ENCODE results near the gene CAMK1D. TPM values are rescaled to one million over a fixed set of nuclear protein-coding genes. Genes with fewer than 3 reads are reported as not detected.
A peak's percentile ranks its signal among the peaks of the same experiment; 100 is the strongest.

Gene CAMK1D
- total and polyA plus RNA-seq, 5 donors = 15.2 to 44.1 (median 26.6) TPM

GRCh38 chr10:12473491-12473890 is 124.1 kb downstream of the CAMK1D start:
- WGBS = 89% methylated on average over 6 of the region's 6 CpGs
- intact Hi-C loops (cut with DNase I) = no loop called here
- H3K27ac ChIP-seq (ENCODE audit: low read length) = no peak overlapping the region
- peak in 1 of 2 donors; percentile 16 for ATAC-seq
- H3K4me1 ChIP-seq (ENCODE audit: control insufficient read depth, insufficient read depth, low read length) = peaks cover 3% of the 10 kb centered on the region
- DNase-seq = no peak
- H3K9me3 ChIP-seq (ENCODE audit: control insufficient read depth, low read length) = no peaks in the 10 kb centered on the region
- no peak overlapping the region for H3K4me3 ChIP-seq (ENCODE audit: low read length)
- H3K27me3 ChIP-seq (ENCODE audit: control insufficient read depth, insufficient read depth) = no peaks in the 10 kb centered on the region

GRCh38 chr10:12474727-12475412 is 125.5 kb downstream of the CAMK1D start:
- ATAC-seq = no peak
- no peak overlapping the region for H3K27ac ChIP-seq (ENCODE audit: low read length)
- no peaks in the 10 kb centered on the region for H3K27me3 ChIP-seq (ENCODE audit: control insufficient read depth, insufficient read depth)
- no peaks in the 10 kb centered on the region for H3K9me3 ChIP-seq (ENCODE audit: control insufficient read depth, low read length)
- no peak for DNase-seq
- no peak overlapping the region for H3K4me3 ChIP-seq (ENCODE audit: low read length)
- WGBS = 96% methylated on average over 8 of the region's 8 CpGs
- intact Hi-C loops (cut with DNase I) = no loop called here
- H3K4me1 ChIP-seq (ENCODE audit: control insufficient read depth, insufficient read depth, low read length) = peaks cover 3% of the 10 kb centered on the region

- Histone ChIP-seq H3K4me3 (ENCODE audit: low read length) (no peak overlapping the region), H3K4me1 (ENCODE audit: control insufficient read depth, insufficient read depth, low read length) (peaks cover 3% of the 10 kb centered on the region), H3K27ac (ENCODE audit: low read length) (no peak overlapping the region), H3K9me3 (ENCODE audit: control insufficient read depth, low read length) (no peaks in the 10 kb centered on the region), H3K27me3 (ENCODE audit: control insufficient read depth, insufficient read depth) (no peaks in the 10 kb centered on the region)
- intact Hi-C loops (cut with DNase I) = no loop called here
- ATAC-seq (no peak), DNase-seq (no peak)
- WGBS = 93% methylated on average over 4 of the region's 4 CpGs
Observed at GRCh38 chr10:12476656-12477055, 127.3 kb downstream of the CAMK1D start.

- peaks cover 5% of the 10 kb centered on the region for H3K4me1 ChIP-seq (ENCODE audit: control insufficient read depth, insufficient read depth, low read length)
- no peaks in the 10 kb centered on the region for H3K27me3 ChIP-seq (ENCODE audit: control insufficient read depth, insufficient read depth)
- WGBS = 92% methylated on average over 12 of the region's 12 CpGs
- ATAC-seq (no peak), DNase-seq (no peak)
- no peaks in the 10 kb centered on the region for H3K9me3 ChIP-seq (ENCODE audit: control insufficient read depth, low read length)
- no peak overlapping the region for H3K4me3 ChIP-seq (ENCODE audit: low read length)
- intact Hi-C loops (cut with DNase I) = no loop called here
- H3K27ac ChIP-seq (ENCODE audit: low read length) = no peak overlapping the region
Observed at GRCh38 chr10:12479437-12479844, 130.1 kb downstream of the CAMK1D start.

- H3K27ac ChIP-seq (ENCODE audit: low read length) = no peak overlapping the region
- H3K9me3 ChIP-seq (ENCODE audit: control insufficient read depth, low read length) = no peaks in the 10 kb centered on the region
- no peaks in the 10 kb centered on the region for H3K27me3 ChIP-seq (ENCODE audit: control insufficient read depth, insufficient read depth)
- DNase-seq (no peak), ATAC-seq (no peak)
- 79% methylated on average over 9 of the region's 9 CpGs for WGBS
- intact Hi-C loops (cut with DNase I) = no loop called here
- H3K4me1 ChIP-seq (ENCODE audit: control insufficient read depth, insufficient read depth, low read length) = peaks cover 8% of the 10 kb centered on the region
- no peak overlapping the region for H3K4me3 ChIP-seq (ENCODE audit: low read length)
Observed at GRCh38 chr10:12479924-12480323, 130.6 kb downstream of the CAMK1D start.

- Histone ChIP-seq H3K27me3 (ENCODE audit: control insufficient read depth, insufficient read depth) (no peaks in the 10 kb centered on the region), H3K4me1 (ENCODE audit: control insufficient read depth, insufficient read depth, low read length) (peaks cover 10% of the 10 kb centered on the region), H3K9me3 (ENCODE audit: control insufficient read depth, low read length) (no peaks in the 10 kb centered on the region), H3K4me3 (ENCODE audit: low read length) (no peak overlapping the region), H3K27ac (ENCODE audit: low read length) (no peak overlapping the region)
- ATAC-seq = no peak
- DNase-seq = no peak
- intact Hi-C loops (cut with DNase I) = no loop called here
- WGBS = 79% methylated on average over 4 of the region's 4 CpGs
Observed at GRCh38 chr10:12480440-12480839, 131.1 kb downstream of the CAMK1D start.

GRCh38 chr10:12481924-12482323 is 132.6 kb downstream of the CAMK1D start:
- DNase-seq = no peak
- Histone ChIP-seq H3K27me3 (ENCODE audit: control insufficient read depth, insufficient read depth) (no peaks in the 10 kb centered on the region), H3K4me3 (ENCODE audit: low read length) (no peak overlapping the region), H3K4me1 (ENCODE audit: control insufficient read depth, insufficient read depth, low read length) (peaks cover 10% of the 10 kb centered on the region), H3K27ac (ENCODE audit: low read length) (no peak overlapping the region), H3K9me3 (ENCODE audit: control insufficient read depth, low read length) (no peaks in the 10 kb centered on the region)
- 74% methylated on average over 4 of the region's 4 CpGs for WGBS
- ATAC-seq = no peak
- intact Hi-C loops (cut with DNase I) = no loop called here

GRCh38 chr10:12482587-12482986 is 133.2 kb downstream of the CAMK1D start:
- H3K27ac ChIP-seq (ENCODE audit: low read length) = peak overlapping the region; percentile 42
- no peaks in the 10 kb centered on the region for H3K27me3 ChIP-seq (ENCODE audit: control insufficient read depth, insufficient read depth)
- DNase-seq (no peak), ATAC-seq (no peak)
- peaks cover 10% of the 10 kb centered on the region for H3K4me1 ChIP-seq (ENCODE audit: control insufficient read depth, insufficient read depth, low read length)
- intact Hi-C loops (cut with DNase I) = no loop called here
- WGBS = 65% methylated on average over 12 of the region's 12 CpGs
- H3K9me3 ChIP-seq (ENCODE audit: control insufficient read depth, low read length) = no peaks in the 10 kb centered on the region
- no peak overlapping the region for H3K4me3 ChIP-seq (ENCODE audit: low read length)

- DNase-seq (peak; percentile 37 to 65 (median 61)), ATAC-seq (peak; percentile 6 to 17)
- Histone ChIP-seq H3K4me1 (ENCODE audit: control insufficient read depth, insufficient read depth, low read length) (peaks cover 10% of the 10 kb centered on the region), H3K9me3 (ENCODE audit: control insufficient read depth, low read length) (no peaks in the 10 kb centered on the region), H3K27me3 (ENCODE audit: control insufficient read depth, insufficient read depth) (no peaks in the 10 kb centered on the region), H3K4me3 (ENCODE audit: low read length) (no peak overlapping the region), H3K27ac (ENCODE audit: low read length) (peak overlapping the region; percentile 96)
- 66% methylated on average over 24 of the region's 24 CpGs for WGBS
- intact Hi-C loops (cut with DNase I) = no loop called here
Observed at GRCh38 chr10:12484002-12484918, 134.9 kb downstream of the CAMK1D start.

- 42% methylated on average over 26 of the region's 26 CpGs for WGBS
- H3K9me3 ChIP-seq (ENCODE audit: control insufficient read depth, low read length) = no peaks in the 10 kb centered on the region
- DNase-seq = peak; percentile 34 to 78 (median 67)
- peaks cover 10% of the 10 kb centered on the region for H3K4me1 ChIP-seq (ENCODE audit: control insufficient read depth, insufficient read depth, low read length)
- intact Hi-C loops (cut with DNase I) = loop anchor here in 1 of 4 donors (5.0 kb wide), 1 partner anchor 138 kb away; the partner anchor contains the start of gene CAMK1D
- peak overlapping the region; percentile 96 for H3K27ac ChIP-seq (ENCODE audit: low read length)
- H3K27me3 ChIP-seq (ENCODE audit: control insufficient read depth, insufficient read depth) = no peaks in the 10 kb centered on the region
- H3K4me3 ChIP-seq (ENCODE audit: low read length) = no peak overlapping the region
- ATAC-seq = peak; percentile 75 to 79
Observed at GRCh38 chr10:12484941-12485805, 135.8 kb downstream of the CAMK1D start.
